Measurements from ENCODE around the gene MTG2. TPM values are rescaled to one million over a fixed set of nuclear protein-coding genes. Genes with fewer than 3 reads are reported as not detected.

The MTG2 gene
- total RNA-seq, 3 donors from 2014 or later, result 16.3 to 32.1 (median 25.6) TPM

DNA sequence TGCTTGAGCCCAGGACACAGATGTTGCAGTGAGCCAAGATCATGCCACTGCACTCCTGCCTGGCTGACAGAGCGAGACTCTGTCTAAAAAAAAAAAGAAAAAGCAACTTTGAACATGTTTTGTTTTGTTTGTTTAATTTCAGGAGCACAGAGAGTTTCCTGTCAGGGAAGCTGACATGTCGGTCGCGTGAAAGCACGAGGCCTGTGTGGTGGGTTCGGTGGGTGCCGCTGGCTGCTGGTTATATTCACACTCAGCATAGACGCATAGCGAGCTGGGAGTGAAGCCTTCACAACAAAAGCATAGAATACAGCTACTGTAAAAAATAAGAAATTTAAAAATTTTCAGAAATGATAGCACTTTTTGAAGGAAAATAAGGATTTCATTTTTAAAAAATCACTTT lies 14.5 kb downstream of the MTG2 start:
- H3K9me3 ChIP-seq, result no peaks in the 10 kb centered on the region
- peaks cover 6% of the 10 kb centered on the region for H3K36me3 ChIP-seq
- no peaks in the 10 kb centered on the region for H3K27me3 ChIP-seq
- no peak for DNase-seq (ENCODE audit: low spot score in 2 of 2)
- no peak overlapping the region for H3K4me3 ChIP-seq
- H3K4me1 ChIP-seq, result no peaks in the 10 kb centered on the region
- H3K27ac ChIP-seq, result no peak overlapping the region
- TF ChIP-seq, protein P1, sequence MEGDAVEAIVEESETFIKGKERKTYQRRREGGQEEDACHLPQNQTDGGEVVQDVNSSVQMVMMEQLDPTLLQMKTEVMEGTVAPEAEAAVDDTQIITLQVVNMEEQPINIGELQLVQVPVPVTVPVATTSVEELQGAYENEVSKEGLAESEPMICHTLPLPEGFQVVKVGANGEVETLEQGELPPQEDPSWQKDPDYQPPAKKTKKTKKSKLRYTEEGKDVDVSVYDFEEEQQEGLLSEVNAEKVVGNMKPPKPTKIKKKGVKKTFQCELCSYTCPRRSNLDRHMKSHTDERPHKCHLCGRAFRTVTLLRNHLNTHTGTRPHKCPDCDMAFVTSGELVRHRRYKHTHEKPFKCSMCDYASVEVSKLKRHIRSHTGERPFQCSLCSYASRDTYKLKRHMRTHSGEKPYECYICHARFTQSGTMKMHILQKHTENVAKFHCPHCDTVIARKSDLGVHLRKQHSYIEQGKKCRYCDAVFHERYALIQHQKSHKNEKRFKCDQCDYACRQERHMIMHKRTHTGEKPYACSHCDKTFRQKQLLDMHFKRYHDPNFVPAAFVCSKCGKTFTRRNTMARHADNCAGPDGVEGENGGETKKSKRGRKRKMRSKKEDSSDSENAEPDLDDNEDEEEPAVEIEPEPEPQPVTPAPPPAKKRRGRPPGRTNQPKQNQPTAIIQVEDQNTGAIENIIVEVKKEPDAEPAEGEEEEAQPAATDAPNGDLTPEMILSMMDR (IDR thresholded peaks at IDR 0.05), result no peak
- TF ChIP-seq POLR2A (IDR thresholded peaks at IDR 0.05) (no peak), POLR2AphosphoS5 (IDR thresholded peaks at IDR 0.05) (no peak)
- intact Hi-C loops (cut with DNase I; ENCODE audit: low total_unique reads), result no loop called here

DNA sequence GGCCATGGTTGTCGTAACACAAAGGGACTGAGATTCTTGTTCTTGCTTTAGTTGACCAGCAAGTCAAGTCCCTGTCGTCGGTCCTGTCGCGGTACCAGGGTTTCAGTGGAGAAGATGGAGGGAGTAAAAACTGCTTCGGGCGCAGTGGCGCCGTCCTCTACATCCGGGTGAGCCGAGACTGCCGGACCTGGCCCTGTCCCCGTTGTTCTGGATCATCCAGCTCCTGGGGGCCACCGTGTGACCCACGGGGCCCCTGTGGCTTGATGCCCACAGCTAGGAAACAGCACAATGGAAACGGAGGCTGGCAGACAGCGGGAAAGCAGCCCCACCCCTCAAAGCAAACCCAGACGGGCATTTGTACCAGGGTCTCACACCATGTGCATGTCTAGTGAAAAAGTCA lies 15.0 kb downstream of the MTG2 start:
- H3K9me3 ChIP-seq, result no peaks in the 10 kb centered on the region
- no peak for DNase-seq (ENCODE audit: low spot score in 2 of 2)
- peaks cover 6% of the 10 kb centered on the region for H3K36me3 ChIP-seq
- H3K27ac ChIP-seq, result peak overlapping the region in 1 of 2 donors; percentile 22
- no peaks in the 10 kb centered on the region for H3K4me1 ChIP-seq
- no peak overlapping the region for H3K4me3 ChIP-seq
- no peak for TF ChIP-seq POLR2A (IDR thresholded peaks at IDR 0.05)
- TF ChIP-seq, protein P1 (IDR thresholded peaks at IDR 0.05), result no peak
- TF ChIP-seq POLR2AphosphoS5 (IDR thresholded peaks at IDR 0.05), result no peak
- intact Hi-C loops (cut with DNase I; ENCODE audit: low total_unique reads), result no loop called here
- no peaks in the 10 kb centered on the region for H3K27me3 ChIP-seq

DNA sequence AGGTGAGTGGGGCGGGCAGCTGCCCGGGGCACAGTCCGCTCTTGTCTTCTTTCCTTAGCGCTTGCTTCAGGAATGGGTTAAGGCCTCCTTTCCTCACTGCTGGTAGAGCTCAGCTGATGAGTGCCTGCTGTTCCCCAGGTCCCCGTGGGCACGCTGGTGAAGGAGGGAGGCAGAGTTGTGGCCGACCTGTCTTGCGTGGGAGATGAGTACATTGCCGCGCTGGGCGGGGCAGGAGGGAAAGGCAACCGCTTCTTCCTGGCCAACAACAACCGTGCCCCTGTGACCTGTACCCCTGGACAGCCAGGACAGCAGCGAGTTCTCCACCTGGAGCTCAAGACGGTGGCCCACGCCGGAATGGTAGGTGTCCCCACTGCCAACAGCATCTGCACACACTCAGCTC lies 15.7 kb downstream of the MTG2 start:
- TF ChIP-seq POLR2AphosphoS5 (IDR thresholded peaks at IDR 0.05) (no peak), POLR2A (IDR thresholded peaks at IDR 0.05) (no peak)
- TF ChIP-seq, protein P1 (IDR thresholded peaks at IDR 0.05), result no peak
- H3K27ac ChIP-seq, result peak overlapping the region in 1 of 2 donors; percentile 2
- no peak overlapping the region for H3K4me3 ChIP-seq
- no peaks in the 10 kb centered on the region for H3K4me1 ChIP-seq
- no peak for DNase-seq (ENCODE audit: low spot score in 2 of 2)
- H3K36me3 ChIP-seq, result peaks cover 6% of the 10 kb centered on the region
- no peaks in the 10 kb centered on the region for H3K27me3 ChIP-seq
- intact Hi-C loops (cut with DNase I; ENCODE audit: low total_unique reads), result no loop called here
- H3K9me3 ChIP-seq, result no peaks in the 10 kb centered on the region

DNA sequence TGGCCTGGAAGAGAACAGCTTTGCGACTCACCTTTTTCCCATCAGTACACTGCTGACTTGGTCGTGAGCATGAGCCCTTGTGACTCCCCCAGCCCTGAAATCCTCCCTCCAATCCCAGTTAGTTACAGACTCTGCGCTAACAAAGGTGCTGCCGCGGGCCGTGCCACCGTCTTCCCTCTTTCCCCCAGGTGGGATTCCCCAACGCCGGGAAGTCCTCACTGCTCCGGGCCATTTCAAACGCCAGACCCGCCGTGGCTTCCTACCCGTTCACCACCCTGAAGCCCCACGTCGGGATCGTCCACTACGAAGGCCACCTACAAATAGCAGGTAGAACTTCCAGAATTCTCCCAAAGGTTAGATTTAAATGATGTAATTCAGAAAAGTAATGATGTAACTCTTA lies 16.1 kb downstream of the MTG2 start:
- intact Hi-C loops (cut with DNase I; ENCODE audit: low total_unique reads), result no loop called here
- no peaks in the 10 kb centered on the region for H3K9me3 ChIP-seq
- peaks cover 6% of the 10 kb centered on the region for H3K36me3 ChIP-seq
- no peak overlapping the region for H3K4me3 ChIP-seq
- no peaks in the 10 kb centered on the region for H3K27me3 ChIP-seq
- no peaks in the 10 kb centered on the region for H3K4me1 ChIP-seq
- H3K27ac ChIP-seq, result peak overlapping the region in 1 of 2 donors; percentile 2
- TF ChIP-seq, protein P1 (IDR thresholded peaks at IDR 0.05), result no peak
- TF ChIP-seq POLR2AphosphoS5 (IDR thresholded peaks at IDR 0.05), result no peak
- no peak for TF ChIP-seq POLR2A (IDR thresholded peaks at IDR 0.05)
- no peak for DNase-seq (ENCODE audit: low spot score in 2 of 2)

DNA sequence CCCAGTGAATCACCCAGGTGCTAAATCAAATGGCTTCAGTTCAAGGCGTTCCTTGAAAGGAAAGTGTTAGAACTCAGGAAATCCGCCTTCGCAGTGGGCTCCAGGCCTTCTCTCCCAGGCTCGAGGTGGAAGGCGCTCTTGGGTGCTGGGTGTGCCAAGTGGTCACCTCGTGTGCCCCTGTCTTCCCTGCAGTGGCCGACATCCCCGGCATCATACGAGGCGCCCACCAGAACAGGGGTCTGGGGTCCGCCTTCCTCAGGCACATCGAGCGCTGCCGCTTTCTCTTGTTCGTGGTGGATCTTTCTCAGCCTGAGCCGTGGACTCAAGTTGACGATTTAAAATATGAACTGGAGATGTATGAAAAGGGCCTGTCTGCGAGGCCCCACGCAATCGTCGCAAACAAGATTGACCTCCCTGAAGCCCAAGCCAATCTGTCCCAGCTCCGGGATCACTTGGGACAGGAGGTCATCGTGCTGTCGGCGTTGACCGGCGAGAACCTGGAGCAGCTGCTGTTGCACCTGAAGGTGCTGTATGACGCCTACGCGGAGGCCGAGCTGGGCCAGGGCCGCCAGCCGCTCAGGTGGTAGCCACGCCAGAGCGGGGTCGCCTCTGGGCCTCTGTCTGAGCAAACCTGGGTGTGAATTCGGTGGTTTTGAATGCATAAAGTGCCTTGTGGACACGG lies 17.8 kb downstream of the MTG2 start:
- intact Hi-C loops (cut with DNase I; ENCODE audit: low total_unique reads), result no loop called here
- H3K9me3 ChIP-seq, result no peaks in the 10 kb centered on the region
- H3K4me3 ChIP-seq, result no peak overlapping the region
- no peaks in the 10 kb centered on the region for H3K4me1 ChIP-seq
- no peaks in the 10 kb centered on the region for H3K27me3 ChIP-seq
- no peak overlapping the region for H3K27ac ChIP-seq
- peaks cover 6% of the 10 kb centered on the region for H3K36me3 ChIP-seq
- TF ChIP-seq POLR2A (IDR thresholded peaks at IDR 0.05), result no peak
- no peak for TF ChIP-seq POLR2AphosphoS5 (IDR thresholded peaks at IDR 0.05)
- TF ChIP-seq, protein P1 (IDR thresholded peaks at IDR 0.05), result no peak
- no peak for DNase-seq (ENCODE audit: low spot score in 2 of 2)
